ENCODE data around the gene COMMD1.

DNA sequence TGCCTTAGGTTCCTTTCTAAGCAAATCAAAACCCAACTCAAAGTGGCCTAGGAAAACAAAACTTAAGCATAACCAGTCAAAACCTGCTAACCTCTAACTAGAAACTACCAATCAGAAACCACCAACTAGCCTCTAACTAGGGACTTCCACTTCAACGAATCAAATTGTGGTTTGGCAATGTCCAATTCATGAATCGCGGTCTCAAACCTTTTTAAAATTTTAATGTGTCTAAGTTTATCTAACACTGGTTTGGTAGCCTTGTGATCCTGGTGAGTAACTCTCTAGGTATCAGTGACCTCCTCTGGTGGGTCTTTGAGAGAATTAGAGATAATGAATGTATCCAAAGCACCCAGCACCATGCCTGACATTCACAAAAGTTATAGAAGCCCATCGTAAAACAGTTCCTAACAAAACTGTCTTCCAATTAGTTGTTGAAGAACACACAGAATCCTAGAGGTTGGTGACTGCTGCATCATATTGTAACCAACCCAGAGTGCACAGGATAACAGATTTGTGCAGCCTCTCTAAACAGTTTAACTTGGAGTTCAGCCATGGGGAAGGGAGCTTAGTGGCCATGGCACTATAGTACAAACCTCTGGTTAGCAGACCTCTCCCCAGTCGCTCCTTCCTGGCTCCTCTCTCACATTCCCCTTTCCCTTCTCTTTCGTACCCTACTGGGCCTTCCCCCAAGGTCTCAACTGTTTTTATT, 245.3 kb downstream of the COMMD1 start:
- TF ChIP-seq, protein P1, sequence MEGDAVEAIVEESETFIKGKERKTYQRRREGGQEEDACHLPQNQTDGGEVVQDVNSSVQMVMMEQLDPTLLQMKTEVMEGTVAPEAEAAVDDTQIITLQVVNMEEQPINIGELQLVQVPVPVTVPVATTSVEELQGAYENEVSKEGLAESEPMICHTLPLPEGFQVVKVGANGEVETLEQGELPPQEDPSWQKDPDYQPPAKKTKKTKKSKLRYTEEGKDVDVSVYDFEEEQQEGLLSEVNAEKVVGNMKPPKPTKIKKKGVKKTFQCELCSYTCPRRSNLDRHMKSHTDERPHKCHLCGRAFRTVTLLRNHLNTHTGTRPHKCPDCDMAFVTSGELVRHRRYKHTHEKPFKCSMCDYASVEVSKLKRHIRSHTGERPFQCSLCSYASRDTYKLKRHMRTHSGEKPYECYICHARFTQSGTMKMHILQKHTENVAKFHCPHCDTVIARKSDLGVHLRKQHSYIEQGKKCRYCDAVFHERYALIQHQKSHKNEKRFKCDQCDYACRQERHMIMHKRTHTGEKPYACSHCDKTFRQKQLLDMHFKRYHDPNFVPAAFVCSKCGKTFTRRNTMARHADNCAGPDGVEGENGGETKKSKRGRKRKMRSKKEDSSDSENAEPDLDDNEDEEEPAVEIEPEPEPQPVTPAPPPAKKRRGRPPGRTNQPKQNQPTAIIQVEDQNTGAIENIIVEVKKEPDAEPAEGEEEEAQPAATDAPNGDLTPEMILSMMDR (conservative IDR thresholded peaks at IDR 0.05; ENCODE audit: low read depth in 2 of 2) = no peak
- TF ChIP-seq EZH2phosphoT487 (IDR thresholded peaks at IDR 0.05; ENCODE audit: unreplicated experiment) (no peak), EZH2 (IDR thresholded peaks at IDR 0.05; ENCODE audit: low read depth, unreplicated experiment) (no peak), POLR2AphosphoS5 (IDR thresholded peaks at IDR 0.05; ENCODE audit: low read depth) (no peak), NANOG (IDR thresholded peaks at IDR 0.05; ENCODE audit: borderline replicate concordance) (no peak)
- TF ChIP-seq, protein P2, sequence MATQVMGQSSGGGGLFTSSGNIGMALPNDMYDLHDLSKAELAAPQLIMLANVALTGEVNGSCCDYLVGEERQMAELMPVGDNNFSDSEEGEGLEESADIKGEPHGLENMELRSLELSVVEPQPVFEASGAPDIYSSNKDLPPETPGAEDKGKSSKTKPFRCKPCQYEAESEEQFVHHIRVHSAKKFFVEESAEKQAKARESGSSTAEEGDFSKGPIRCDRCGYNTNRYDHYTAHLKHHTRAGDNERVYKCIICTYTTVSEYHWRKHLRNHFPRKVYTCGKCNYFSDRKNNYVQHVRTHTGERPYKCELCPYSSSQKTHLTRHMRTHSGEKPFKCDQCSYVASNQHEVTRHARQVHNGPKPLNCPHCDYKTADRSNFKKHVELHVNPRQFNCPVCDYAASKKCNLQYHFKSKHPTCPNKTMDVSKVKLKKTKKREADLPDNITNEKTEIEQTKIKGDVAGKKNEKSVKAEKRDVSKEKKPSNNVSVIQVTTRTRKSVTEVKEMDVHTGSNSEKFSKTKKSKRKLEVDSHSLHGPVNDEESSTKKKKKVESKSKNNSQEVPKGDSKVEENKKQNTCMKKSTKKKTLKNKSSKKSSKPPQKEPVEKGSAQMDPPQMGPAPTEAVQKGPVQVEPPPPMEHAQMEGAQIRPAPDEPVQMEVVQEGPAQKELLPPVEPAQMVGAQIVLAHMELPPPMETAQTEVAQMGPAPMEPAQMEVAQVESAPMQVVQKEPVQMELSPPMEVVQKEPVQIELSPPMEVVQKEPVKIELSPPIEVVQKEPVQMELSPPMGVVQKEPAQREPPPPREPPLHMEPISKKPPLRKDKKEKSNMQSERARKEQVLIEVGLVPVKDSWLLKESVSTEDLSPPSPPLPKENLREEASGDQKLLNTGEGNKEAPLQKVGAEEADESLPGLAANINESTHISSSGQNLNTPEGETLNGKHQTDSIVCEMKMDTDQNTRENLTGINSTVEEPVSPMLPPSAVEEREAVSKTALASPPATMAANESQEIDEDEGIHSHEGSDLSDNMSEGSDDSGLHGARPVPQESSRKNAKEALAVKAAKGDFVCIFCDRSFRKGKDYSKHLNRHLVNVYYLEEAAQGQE (IDR thresholded peaks at IDR 0.05; ENCODE audit: unreplicated experiment) = no peak
- TF ChIP-seq, protein P3, sequence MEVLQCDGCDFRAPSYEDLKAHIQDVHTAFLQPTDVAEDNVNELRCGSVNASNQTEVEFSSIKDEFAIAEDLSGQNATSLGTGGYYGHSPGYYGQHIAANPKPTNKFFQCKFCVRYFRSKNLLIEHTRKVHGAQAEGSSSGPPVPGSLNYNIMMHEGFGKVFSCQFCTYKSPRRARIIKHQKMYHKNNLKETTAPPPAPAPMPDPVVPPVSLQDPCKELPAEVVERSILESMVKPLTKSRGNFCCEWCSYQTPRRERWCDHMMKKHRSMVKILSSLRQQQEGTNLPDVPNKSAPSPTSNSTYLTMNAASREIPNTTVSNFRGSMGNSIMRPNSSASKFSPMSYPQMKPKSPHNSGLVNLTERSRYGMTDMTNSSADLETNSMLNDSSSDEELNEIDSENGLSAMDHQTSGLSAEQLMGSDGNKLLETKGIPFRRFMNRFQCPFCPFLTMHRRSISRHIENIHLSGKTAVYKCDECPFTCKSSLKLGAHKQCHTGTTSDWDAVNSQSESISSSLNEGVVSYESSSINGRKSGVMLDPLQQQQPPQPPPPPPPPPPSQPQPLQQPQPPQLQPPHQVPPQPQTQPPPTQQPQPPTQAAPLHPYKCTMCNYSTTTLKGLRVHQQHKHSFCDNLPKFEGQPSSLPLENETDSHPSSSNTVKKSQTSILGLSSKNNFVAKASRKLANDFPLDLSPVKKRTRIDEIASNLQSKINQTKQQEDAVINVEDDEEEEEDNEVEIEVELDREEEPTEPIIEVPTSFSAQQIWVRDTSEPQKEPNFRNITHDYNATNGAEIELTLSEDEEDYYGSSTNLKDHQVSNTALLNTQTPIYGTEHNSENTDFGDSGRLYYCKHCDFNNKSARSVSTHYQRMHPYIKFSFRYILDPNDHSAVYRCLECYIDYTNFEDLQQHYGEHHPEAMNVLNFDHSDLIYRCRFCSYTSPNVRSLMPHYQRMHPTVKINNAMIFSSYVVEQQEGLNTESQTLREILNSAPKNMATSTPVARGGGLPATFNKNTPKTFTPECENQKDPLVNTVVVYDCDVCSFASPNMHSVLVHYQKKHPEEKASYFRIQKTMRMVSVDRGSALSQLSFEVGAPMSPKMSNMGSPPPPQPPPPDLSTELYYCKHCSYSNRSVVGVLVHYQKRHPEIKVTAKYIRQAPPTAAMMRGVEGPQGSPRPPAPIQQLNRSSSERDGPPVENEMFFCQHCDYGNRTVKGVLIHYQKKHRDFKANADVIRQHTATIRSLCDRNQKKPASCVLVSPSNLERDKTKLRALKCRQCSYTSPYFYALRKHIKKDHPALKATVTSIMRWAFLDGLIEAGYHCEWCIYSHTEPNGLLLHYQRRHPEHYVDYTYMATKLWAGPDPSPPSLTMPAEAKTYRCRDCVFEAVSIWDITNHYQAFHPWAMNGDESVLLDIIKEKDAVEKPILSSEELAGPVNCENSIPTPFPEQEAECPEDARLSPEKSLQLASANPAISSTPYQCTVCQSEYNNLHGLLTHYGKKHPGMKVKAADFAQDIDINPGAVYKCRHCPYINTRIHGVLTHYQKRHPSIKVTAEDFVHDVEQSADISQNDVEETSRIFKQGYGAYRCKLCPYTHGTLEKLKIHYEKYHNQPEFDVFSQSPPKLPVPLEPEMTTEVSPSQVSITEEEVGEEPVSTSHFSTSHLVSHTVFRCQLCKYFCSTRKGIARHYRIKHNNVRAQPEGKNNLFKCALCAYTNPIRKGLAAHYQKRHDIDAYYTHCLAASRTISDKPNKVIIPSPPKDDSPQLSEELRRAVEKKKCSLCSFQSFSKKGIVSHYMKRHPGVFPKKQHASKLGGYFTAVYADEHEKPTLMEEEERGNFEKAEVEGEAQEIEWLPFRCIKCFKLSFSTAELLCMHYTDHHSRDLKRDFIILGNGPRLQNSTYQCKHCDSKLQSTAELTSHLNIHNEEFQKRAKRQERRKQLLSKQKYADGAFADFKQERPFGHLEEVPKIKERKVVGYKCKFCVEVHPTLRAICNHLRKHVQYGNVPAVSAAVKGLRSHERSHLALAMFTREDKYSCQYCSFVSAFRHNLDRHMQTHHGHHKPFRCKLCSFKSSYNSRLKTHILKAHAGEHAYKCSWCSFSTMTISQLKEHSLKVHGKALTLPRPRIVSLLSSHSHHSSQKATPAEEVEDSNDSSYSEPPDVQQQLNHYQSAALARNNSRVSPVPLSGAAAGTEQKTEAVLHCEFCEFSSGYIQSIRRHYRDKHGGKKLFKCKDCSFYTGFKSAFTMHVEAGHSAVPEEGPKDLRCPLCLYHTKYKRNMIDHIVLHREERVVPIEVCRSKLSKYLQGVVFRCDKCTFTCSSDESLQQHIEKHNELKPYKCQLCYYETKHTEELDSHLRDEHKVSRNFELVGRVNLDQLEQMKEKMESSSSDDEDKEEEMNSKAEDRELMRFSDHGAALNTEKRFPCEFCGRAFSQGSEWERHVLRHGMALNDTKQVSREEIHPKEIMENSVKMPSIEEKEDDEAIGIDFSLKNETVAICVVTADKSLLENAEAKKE (CRISPR knock-in tag; IDR thresholded peaks at IDR 0.05) = no peak

Measured in GM23338 (cell line).